ENCODE results near the gene SRPK2. TPM values are rescaled to one million over a fixed set of nuclear protein-coding genes. Genes with fewer than 3 reads are reported as not detected.

The SRPK2 gene
- total RNA-seq, 1 donor from 2014 or later, result 54.7 TPM

DNA sequence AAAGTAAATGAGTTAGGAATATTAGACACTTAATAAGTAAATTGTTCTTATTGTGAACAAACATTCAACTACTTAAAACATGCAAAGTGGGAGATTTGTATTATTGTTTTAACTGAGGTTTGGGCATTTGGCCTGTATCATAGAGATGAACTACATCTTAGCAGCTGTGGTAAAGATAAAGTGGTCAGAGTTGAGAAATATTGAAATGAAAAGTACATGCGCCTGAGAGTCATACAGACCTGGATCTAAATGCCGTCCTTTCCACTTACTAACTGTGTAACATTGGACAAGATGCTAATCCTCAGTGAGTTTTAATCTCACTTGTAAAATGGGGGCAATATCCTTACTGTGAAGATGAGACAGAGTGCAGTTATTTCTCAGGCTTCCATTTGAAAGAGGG is 300.3 kb downstream of the SRPK2 start:
- Mint-ChIP-seq H3K36me3 (ENCODE audit: low read depth) (peaks cover 68% of the 10 kb centered on the region), H3K4me3 (ENCODE audit: low read depth) (no peak overlapping the region), H3K4me1 (ENCODE audit: low read depth) (peaks cover 10% of the 10 kb centered on the region), H3K27ac (peak overlapping the region; percentile 21), H3K27me3 (ENCODE audit: low read depth) (no peaks in the 10 kb centered on the region), H3K9me3 (no peaks in the 10 kb centered on the region)
- no peak for DNase-seq (ENCODE audit: low spot score)
- intact Hi-C loops (cut with micrococcal nuclease), result no loop called here

DNA sequence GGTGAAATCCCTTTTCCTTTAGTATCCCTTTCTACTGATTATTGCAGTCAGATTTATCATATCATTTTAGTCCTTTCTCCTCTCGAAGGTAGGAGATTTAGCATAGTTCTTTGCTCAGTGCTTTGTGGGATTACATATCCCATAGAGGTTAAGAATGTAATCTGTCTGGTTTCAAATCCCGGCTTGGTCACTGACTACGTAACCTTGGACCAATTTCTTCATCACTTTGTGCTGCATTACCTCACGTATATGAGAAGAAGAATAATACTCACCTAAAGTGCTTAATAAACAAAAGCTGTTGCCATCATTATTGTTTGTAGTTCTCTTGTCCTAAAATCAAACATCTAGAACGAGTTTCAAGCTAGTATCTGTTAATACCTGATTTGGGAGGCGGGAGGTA is 300.7 kb downstream of the SRPK2 start:
- H3K4me1 Mint-ChIP-seq (ENCODE audit: low read depth), result peaks cover 12% of the 10 kb centered on the region
- no peak overlapping the region for H3K4me3 Mint-ChIP-seq (ENCODE audit: low read depth)
- H3K27ac Mint-ChIP-seq, result peak overlapping the region; percentile 21
- H3K27me3 Mint-ChIP-seq (ENCODE audit: low read depth), result no peaks in the 10 kb centered on the region
- DNase-seq (ENCODE audit: low spot score), result no peak
- H3K36me3 Mint-ChIP-seq (ENCODE audit: low read depth), result peaks cover 69% of the 10 kb centered on the region
- H3K9me3 Mint-ChIP-seq, result no peaks in the 10 kb centered on the region
- intact Hi-C loops (cut with micrococcal nuclease), result no loop called here

DNA sequence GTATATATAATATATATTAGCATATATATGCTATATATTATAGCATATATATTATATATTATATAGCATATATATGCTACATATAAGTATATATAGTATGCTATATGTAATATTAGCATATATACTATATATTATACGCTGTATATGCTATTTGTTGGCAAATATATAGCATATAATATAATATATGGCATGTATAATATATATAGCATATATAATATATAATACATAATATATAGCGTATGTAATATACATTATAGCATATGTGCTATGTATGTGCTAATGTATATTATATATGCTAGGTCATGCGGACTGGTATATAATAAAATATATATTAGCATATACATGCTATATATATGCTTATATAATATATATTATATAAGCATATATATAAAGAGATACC is 301.9 kb downstream of the SRPK2 start:
- no peak overlapping the region for H3K4me3 Mint-ChIP-seq (ENCODE audit: low read depth)

GRCh38 chr7:105084581-105084980 is 304.1 kb downstream of the SRPK2 start:
- Mint-ChIP-seq H3K27me3 (ENCODE audit: low read depth) (no peaks in the 10 kb centered on the region), H3K4me1 (ENCODE audit: low read depth) (peaks cover 15% of the 10 kb centered on the region), H3K27ac (no peak overlapping the region), H3K36me3 (ENCODE audit: low read depth) (peaks cover 71% of the 10 kb centered on the region), H3K9me3 (no peaks in the 10 kb centered on the region), H3K4me3 (ENCODE audit: low read depth) (no peak overlapping the region)
- DNase-seq (ENCODE audit: low spot score), result no peak
- intact Hi-C loops (cut with micrococcal nuclease), result no loop called here

More for the DNA sequence above, 301.9 kb downstream of the SRPK2 start:
- Mint-ChIP-seq H3K27me3 (ENCODE audit: low read depth) (no peaks in the 10 kb centered on the region), H3K4me1 (ENCODE audit: low read depth) (peaks cover 15% of the 10 kb centered on the region), H3K36me3 (ENCODE audit: low read depth) (peaks cover 68% of the 10 kb centered on the region), H3K27ac (no peak overlapping the region), H3K9me3 (no peaks in the 10 kb centered on the region)
- DNase-seq (ENCODE audit: low spot score), result no peak
- intact Hi-C loops (cut with micrococcal nuclease), result no loop called here

- intact Hi-C loops (cut with micrococcal nuclease), result loop anchor here (5.0 kb wide), 1 partner anchor 42 kb away; no protein-coding TSS in a partner anchor
- H3K27me3 Mint-ChIP-seq (ENCODE audit: low read depth), result no peaks in the 10 kb centered on the region
- H3K4me3 Mint-ChIP-seq (ENCODE audit: low read depth), result no peak overlapping the region
- no peaks in the 10 kb centered on the region for H3K9me3 Mint-ChIP-seq
- peaks cover 89% of the 10 kb centered on the region for H3K36me3 Mint-ChIP-seq (ENCODE audit: low read depth)
- DNase-seq (ENCODE audit: low spot score), result no peak
- H3K4me1 Mint-ChIP-seq (ENCODE audit: low read depth), result peaks cover 8% of the 10 kb centered on the region
- no peak overlapping the region for H3K27ac Mint-ChIP-seq
Observed at GRCh38 chr7:105079348-105079747, 309.4 kb downstream of the SRPK2 start.

DNA sequence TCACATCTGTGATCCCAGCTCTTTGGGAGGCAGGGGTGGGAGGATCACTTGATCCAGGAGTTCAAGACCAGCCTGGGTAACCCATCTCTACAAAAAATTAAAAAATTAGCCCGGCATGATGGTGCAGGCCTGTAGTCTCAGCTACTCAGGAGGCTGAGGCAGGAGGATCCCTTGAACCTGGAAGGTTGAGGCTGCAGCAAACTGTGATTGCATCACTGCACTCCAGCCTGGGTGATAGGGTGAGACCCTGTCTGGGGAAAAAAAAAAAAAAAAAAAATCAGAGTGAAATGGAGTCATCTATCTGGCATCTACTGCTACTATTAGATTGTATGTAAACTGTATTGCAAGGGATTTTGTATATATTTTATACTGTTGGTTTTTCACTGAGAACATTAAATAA is 315.6 kb downstream of the SRPK2 start:
- intact Hi-C loops (cut with micrococcal nuclease), result no loop called here
- H3K4me1 Mint-ChIP-seq (ENCODE audit: low read depth), result peaks cover 8% of the 10 kb centered on the region
- peaks cover 81% of the 10 kb centered on the region for H3K36me3 Mint-ChIP-seq (ENCODE audit: low read depth)
- no peak overlapping the region for H3K4me3 Mint-ChIP-seq (ENCODE audit: low read depth)
- no peaks in the 10 kb centered on the region for H3K9me3 Mint-ChIP-seq
- no peaks in the 10 kb centered on the region for H3K27me3 Mint-ChIP-seq (ENCODE audit: low read depth)
- DNase-seq (ENCODE audit: low spot score), result no peak
- H3K27ac Mint-ChIP-seq, result no peak overlapping the region

DNA sequence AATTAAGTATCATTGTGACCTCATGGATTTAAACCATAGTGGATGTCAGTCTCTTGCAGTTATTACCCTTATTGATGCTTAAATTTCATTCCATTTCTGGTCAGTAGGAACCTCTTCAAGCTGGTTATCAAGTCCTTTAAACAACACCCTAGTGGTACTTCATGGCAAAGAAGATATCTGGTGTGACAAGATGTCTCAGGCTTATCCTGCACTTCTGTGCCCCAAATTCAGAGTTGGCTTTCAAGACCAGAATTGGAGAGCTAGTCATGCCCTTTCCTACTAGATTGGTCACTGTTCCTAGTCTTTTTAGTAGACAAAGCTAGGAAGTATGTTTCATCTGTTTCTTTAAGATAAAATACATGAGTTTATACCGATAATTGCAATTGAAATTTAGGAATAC is 319.8 kb downstream of the SRPK2 start:
- Mint-ChIP-seq H3K9me3 (no peaks in the 10 kb centered on the region), H3K4me1 (ENCODE audit: low read depth) (peaks cover 6% of the 10 kb centered on the region), H3K36me3 (ENCODE audit: low read depth) (peaks cover 69% of the 10 kb centered on the region), H3K27ac (no peak overlapping the region), H3K27me3 (ENCODE audit: low read depth) (no peaks in the 10 kb centered on the region), H3K4me3 (ENCODE audit: low read depth) (no peak overlapping the region)
- intact Hi-C loops (cut with micrococcal nuclease), result loop anchor here (5.0 kb wide), 2 partner anchors 33 to 87 kb away; no protein-coding TSS in a partner anchor
- no peak for DNase-seq (ENCODE audit: low spot score)

GRCh38 chr7:105067691-105068090 is 321.0 kb downstream of the SRPK2 start:
- DNase-seq (ENCODE audit: low spot score), result no peak
- H3K27me3 Mint-ChIP-seq (ENCODE audit: low read depth), result no peaks in the 10 kb centered on the region
- peaks cover 77% of the 10 kb centered on the region for H3K36me3 Mint-ChIP-seq (ENCODE audit: low read depth)
- H3K9me3 Mint-ChIP-seq, result no peaks in the 10 kb centered on the region
- H3K4me3 Mint-ChIP-seq (ENCODE audit: low read depth), result no peak overlapping the region
- no peak overlapping the region for H3K27ac Mint-ChIP-seq
- intact Hi-C loops (cut with micrococcal nuclease), result loop anchor here (5.0 kb wide), 2 partner anchors 35 to 85 kb away; no protein-coding TSS in a partner anchor
- H3K4me1 Mint-ChIP-seq (ENCODE audit: low read depth), result peaks cover 10% of the 10 kb centered on the region

Other genes starting within 250 kb of the SRPK2 start
- 41.8 and 44.4 TPM in 2 replicates for gene PUS7, start 133.3 kb upstream of the SRPK2 start, total RNA-seq
- gene RINT1, start 143.3 kb upstream of the SRPK2 start, total RNA-seq, result 25.7 and 28.7 TPM in 2 replicates
- not detected in 2 replicates for gene EFCAB10, start 192.6 kb upstream of the SRPK2 start, total RNA-seq

All from activated T-helper 2 cell treated with anti-CD3 and anti-CD28 coated beads, Interferon-gamma antibody, Interleukin-2, Interleukin-4, amounts not matched to agents 10 μg/mL and 5 μg/mL and 100 μg/mL, durations not matched to agents 14 hours and 24 hours and 36 hours (primary cell).